Choroid plexus epithelial cell (primary cell): ENCODE measurements around the gene REV1.

ENCODE experiments used
- DNase-seq: peaks from one replicate; pipeline ENCODE4 v3.0.0-alpha.2; 2010; ENCODE audit warnings: low read depth
- H3K4me3 ChIP-seq: 2 replicates; pipeline ENCODE4 v1.5.1; 2011; ENCODE audit warnings: low read depth, mild to moderate bottlenecking, control low read depth, low read length, moderate library complexity
- CTCF ChIP-seq: conservative IDR thresholded peaks from 2 replicates; pipeline ENCODE4 v1.5.1; 2011; ENCODE audit warnings: low read depth, mild to moderate bottlenecking, control low read depth, inconsistent platforms, low read length, moderate library complexity

The REV1 gene

GRCh38 chr2:99401841-99402240 lies 88.0 kb downstream of the REV1 start:
- no peak for TF ChIP-seq CTCF
- H3K4me3 ChIP-seq, result no peak overlapping the region
- no peak for DNase-seq

GRCh38 chr2:99399795-99400194 lies 90.0 kb downstream of the REV1 start:
- DNase-seq, result no peak
- no peak for TF ChIP-seq CTCF
- no peak overlapping the region for H3K4me3 ChIP-seq

GRCh38 chr2:99399063-99399462 lies 90.8 kb downstream of the REV1 start:
- TF ChIP-seq CTCF, result no peak

GRCh38 chr2:99398303-99398702 lies 91.5 kb downstream of the REV1 start:
- TF ChIP-seq CTCF, result no peak
- DNase-seq, result no peak
- no peak overlapping the region for H3K4me3 ChIP-seq

More at GRCh38 chr2:99399063-99399462, 90.8 kb downstream of the REV1 start:
- H3K4me3 ChIP-seq, result no peak overlapping the region
- no peak for DNase-seq

DNA sequence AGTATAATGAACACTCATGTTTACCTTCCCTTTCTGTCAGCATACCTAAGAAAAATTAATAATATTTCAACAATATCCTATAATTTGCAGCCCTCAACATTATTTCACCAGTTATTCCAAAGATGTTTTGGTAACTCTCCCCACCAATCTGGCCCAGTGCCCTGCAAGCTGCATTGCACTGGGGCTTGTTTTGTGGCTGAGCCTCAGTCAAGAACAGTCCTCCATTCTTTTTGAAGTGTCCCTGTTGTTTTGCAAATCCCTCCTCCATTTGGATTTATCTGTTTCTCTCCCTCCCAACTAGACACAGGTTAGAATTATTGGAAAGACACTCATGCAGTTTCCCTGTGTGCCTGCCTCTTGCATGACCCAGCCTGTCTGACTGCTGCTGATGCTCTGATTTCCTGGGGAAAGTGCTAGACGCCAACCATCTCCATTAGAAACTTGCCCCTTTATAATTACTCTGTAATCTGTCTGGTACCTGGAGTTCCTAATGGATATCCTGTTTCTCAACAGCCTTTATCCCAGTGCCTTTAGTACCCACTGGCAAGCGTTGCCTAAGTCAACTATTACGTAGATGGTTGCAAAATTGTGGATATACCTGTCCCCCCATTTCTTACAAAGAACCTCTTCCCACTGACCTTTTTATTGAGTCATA lies 92.4 kb downstream of the REV1 start:
- no peak for DNase-seq
- H3K4me3 ChIP-seq, result no peak overlapping the region

DNA sequence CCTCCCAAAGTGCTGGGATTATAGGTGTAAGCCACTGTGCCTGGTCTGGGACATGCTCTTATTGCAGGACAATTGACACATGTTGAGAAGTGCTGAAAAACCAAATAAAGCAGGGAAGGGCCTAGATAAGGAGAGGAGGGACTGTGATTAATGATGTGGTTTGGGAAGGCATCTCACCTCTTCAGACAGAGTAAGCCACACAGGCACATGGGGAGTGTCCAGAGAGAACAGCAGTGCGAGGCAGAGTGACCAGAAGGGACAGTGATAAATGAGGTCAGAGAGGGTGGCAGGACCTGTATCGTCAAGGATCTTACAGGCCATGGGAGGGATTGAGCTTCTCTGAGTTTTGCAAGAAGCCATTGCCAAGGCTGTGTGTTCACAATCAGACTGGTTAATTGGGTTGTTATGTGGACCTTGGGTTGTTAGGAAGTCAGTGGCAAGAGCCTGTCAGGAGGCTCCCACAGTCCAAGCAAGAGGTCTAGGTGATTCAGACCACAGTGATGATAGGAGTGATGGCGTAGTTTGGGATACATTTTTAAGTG lies 94.2 kb downstream of the REV1 start:
- no peak overlapping the region for H3K4me3 ChIP-seq
- DNase-seq, result no peak
- TF ChIP-seq CTCF, result no peak

More for the DNA sequence above, 92.4 kb downstream of the REV1 start:
- TF ChIP-seq CTCF, result no peak

DNA sequence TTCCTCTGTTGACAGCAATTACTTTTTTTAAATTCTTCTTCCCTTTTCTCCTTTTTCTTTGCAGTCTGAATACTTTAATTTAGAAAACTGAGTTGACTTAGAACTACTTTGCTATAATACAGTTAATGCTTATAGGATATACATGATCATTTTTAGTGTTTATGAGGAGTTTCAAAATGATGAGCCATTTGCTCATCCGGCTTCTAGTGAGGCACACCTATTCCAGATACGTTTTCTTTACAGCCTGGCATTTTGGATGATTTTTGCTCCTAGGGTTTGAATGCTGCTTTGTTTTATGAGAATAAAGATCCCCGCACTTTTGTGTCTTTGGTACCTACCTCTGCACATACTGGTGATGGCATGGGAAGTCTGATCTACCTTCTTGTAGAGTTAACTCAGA lies 99.9 kb downstream of the REV1 start:
- TF ChIP-seq CTCF, result no peak
- no peak for DNase-seq
- no peak overlapping the region for H3K4me3 ChIP-seq
